ENCODE results near the gene ANGPTL4.

ANGPTL4 gene

GRCh38 chr19:8361921-8362793, 1.8 kb upstream of the ANGPTL4 start:
- peak; percentile 39 to 54 (median 54) for DNase-seq
- Histone ChIP-seq H3K9me3 (ENCODE audit: control extremely low read depth in 1 of 5, control insufficient read depth in 4 of 5, insufficient read depth in 2 of 5, low read depth in 1 of 5, low read length in 4 of 5) (no peaks in the 10 kb centered on the region), H3K27ac (ENCODE audit: insufficient read depth in 1 of 2, low read depth in 1 of 2, low read length in 2 of 2, poor library complexity in 1 of 2, severe bottlenecking in 2 of 2) (no peak overlapping the region), H3K36me3 (ENCODE audit: control insufficient read depth in 4 of 4, insufficient read depth in 4 of 4, low read length in 3 of 4) (no peaks in the 10 kb centered on the region), H3K4me3 (ENCODE audit: control insufficient read depth in 1 of 7, extremely low read depth in 1 of 7, insufficient read depth in 4 of 7, low read depth in 2 of 7, low read length in 6 of 7) (no peak overlapping the region), H3K27me3 (replicated peaks in 2 of 5; ENCODE audit: control insufficient read depth in 4 of 5, insufficient read depth in 5 of 5, low read length in 4 of 5) (peaks cover 0 to 50% (median 14%) of the 10 kb centered on the region in 5 experiments), H3K4me1 (ENCODE audit: control extremely low read depth in 1 of 4, control insufficient read depth in 4 of 4, insufficient read depth in 4 of 4, low read length in 3 of 4) (peaks cover 0 to 25% (median 17%) of the 10 kb centered on the region in 4 experiments)
- ChIA-PET CTCF (interaction anchor here (0.6 to 3.4 kb wide), 5 partner anchors 7 to 1603 kb away, joined by 3 to 21 read pairs (median 5); no protein-coding TSS in a partner anchor), POLR2A (no interaction called here)
- WGBS (ENCODE audit: insufficient coverage) = 33% methylated on average over 5 of the region's 12 CpGs

- Histone ChIP-seq H3K4me3 (ENCODE audit: control insufficient read depth in 1 of 7, extremely low read depth in 1 of 7, insufficient read depth in 4 of 7, low read depth in 2 of 7, low read length in 6 of 7) (no peak overlapping the region), H3K36me3 (ENCODE audit: control insufficient read depth in 4 of 4, insufficient read depth in 4 of 4, low read length in 3 of 4) (no peaks in the 10 kb centered on the region), H3K27me3 (replicated peaks in 2 of 5; ENCODE audit: control insufficient read depth in 4 of 5, insufficient read depth in 5 of 5, low read length in 4 of 5) (peaks cover 0 to 62% (median 21%) of the 10 kb centered on the region in 5 experiments), H3K9me3 (ENCODE audit: control extremely low read depth in 1 of 5, control insufficient read depth in 4 of 5, insufficient read depth in 2 of 5, low read depth in 1 of 5, low read length in 4 of 5) (no peaks in the 10 kb centered on the region), H3K4me1 (ENCODE audit: control extremely low read depth in 1 of 4, control insufficient read depth in 4 of 4, insufficient read depth in 4 of 4, low read length in 3 of 4) (peaks cover 0 to 42% (median 30%) of the 10 kb centered on the region in 4 experiments), H3K27ac (ENCODE audit: insufficient read depth in 1 of 2, low read depth in 1 of 2, low read length in 2 of 2, poor library complexity in 1 of 2, severe bottlenecking in 2 of 2) (no peak overlapping the region)
- no peak for DNase-seq
- WGBS (ENCODE audit: insufficient coverage) = 99% methylated on average over 11 of the region's 11 CpGs
- ChIA-PET CTCF (interaction anchor here (3.4 kb wide), 1 partner anchor 11 kb away, joined by 21 read pairs; no protein-coding TSS in a partner anchor), POLR2A (interaction anchor here (1.6 kb wide), 1 partner anchor 24 kb away, joined by 4 read pairs; the partner anchor contains the start of gene RAB11B)
These were observed 2.2 kb downstream of the ANGPTL4 start for GRCh38 chr19:8366121-8366581.

- Histone ChIP-seq H3K4me1 (ENCODE audit: control extremely low read depth in 1 of 4, control insufficient read depth in 4 of 4, insufficient read depth in 4 of 4, low read length in 3 of 4) (peaks cover 0 to 45% (median 33%) of the 10 kb centered on the region in 4 experiments), H3K27ac (ENCODE audit: insufficient read depth in 1 of 2, low read depth in 1 of 2, low read length in 2 of 2, poor library complexity in 1 of 2, severe bottlenecking in 2 of 2) (no peak overlapping the region), H3K36me3 (ENCODE audit: control insufficient read depth in 4 of 4, insufficient read depth in 4 of 4, low read length in 3 of 4) (no peaks in the 10 kb centered on the region), H3K27me3 (replicated peaks in 2 of 5; ENCODE audit: control insufficient read depth in 4 of 5, insufficient read depth in 5 of 5, low read length in 4 of 5) (peaks cover 0 to 59% (median 21%) of the 10 kb centered on the region in 5 experiments), H3K4me3 (ENCODE audit: control insufficient read depth in 1 of 7, extremely low read depth in 1 of 7, insufficient read depth in 4 of 7, low read depth in 2 of 7, low read length in 6 of 7) (no peak overlapping the region), H3K9me3 (ENCODE audit: control extremely low read depth in 1 of 5, control insufficient read depth in 4 of 5, insufficient read depth in 2 of 5, low read depth in 1 of 5, low read length in 4 of 5) (no peaks in the 10 kb centered on the region)
- CTCF ChIA-PET = interaction anchor here (1.6 kb wide), 1 partner anchor 13 kb away, joined by 7 read pairs; no protein-coding TSS in a partner anchor
- POLR2A ChIA-PET = interaction anchor here (1.6 kb wide), 1 partner anchor 23 kb away, joined by 4 read pairs; the partner anchor contains the start of gene RAB11B
- 82% methylated on average over 8 of the region's 13 CpGs for WGBS (ENCODE audit: insufficient coverage)
- no peak for DNase-seq
These were observed 3.0 kb downstream of the ANGPTL4 start for GRCh38 chr19:8366961-8367326.

GRCh38 chr19:8367327-8368001, 3.5 kb downstream of the ANGPTL4 start:
- 27% methylated on average over 18 of the region's 23 CpGs for WGBS (ENCODE audit: insufficient coverage)
- H3K27me3 ChIP-seq (replicated peaks in 2 of 5; ENCODE audit: control insufficient read depth in 4 of 5, insufficient read depth in 5 of 5, low read length in 4 of 5) = peaks cover 0 to 54% (median 21%) of the 10 kb centered on the region in 5 experiments
- H3K4me3 ChIP-seq (ENCODE audit: control insufficient read depth in 1 of 7, extremely low read depth in 1 of 7, insufficient read depth in 4 of 7, low read depth in 2 of 7, low read length in 6 of 7) = peak overlapping the region in 2 of 7 experiments; percentile 1 to 28
- no peak for DNase-seq
- no peaks in the 10 kb centered on the region for H3K9me3 ChIP-seq (ENCODE audit: control extremely low read depth in 1 of 5, control insufficient read depth in 4 of 5, insufficient read depth in 2 of 5, low read depth in 1 of 5, low read length in 4 of 5)
- ChIA-PET CTCF (interaction anchor here (0.7 to 1.6 kb wide), 3 partner anchors 10 to 77 kb away, joined by 3 to 7 read pairs (median 3); partner anchors contain the start of gene HNRNPM), POLR2A (interaction anchor here (1.6 kb wide), 1 partner anchor 22 kb away, joined by 4 read pairs; the partner anchor contains the start of gene RAB11B)
- peaks cover 0 to 41% (median 31%) of the 10 kb centered on the region in 4 experiments for H3K4me1 ChIP-seq (ENCODE audit: control extremely low read depth in 1 of 4, control insufficient read depth in 4 of 4, insufficient read depth in 4 of 4, low read length in 3 of 4)
- H3K27ac ChIP-seq (ENCODE audit: insufficient read depth in 1 of 2, low read depth in 1 of 2, low read length in 2 of 2, poor library complexity in 1 of 2, severe bottlenecking in 2 of 2) = no peak overlapping the region
- no peaks in the 10 kb centered on the region for H3K36me3 ChIP-seq (ENCODE audit: control insufficient read depth in 4 of 4, insufficient read depth in 4 of 4, low read length in 3 of 4)

- ChIA-PET CTCF (interaction anchor here (0.8 to 2.1 kb wide), 5 partner anchors 12 to 17 kb away, joined by 3 to 10 read pairs (median 3); no protein-coding TSS in a partner anchor), POLR2A (no interaction called here)
- peaks cover 0 to 24% (median 20%) of the 10 kb centered on the region in 4 experiments for H3K4me1 ChIP-seq (ENCODE audit: control extremely low read depth in 1 of 4, control insufficient read depth in 4 of 4, insufficient read depth in 4 of 4, low read length in 3 of 4)
- no peak overlapping the region for H3K27ac ChIP-seq (ENCODE audit: insufficient read depth in 1 of 2, low read depth in 1 of 2, low read length in 2 of 2, poor library complexity in 1 of 2, severe bottlenecking in 2 of 2)
- peaks cover 0 to 6% (median 0%) of the 10 kb centered on the region in 4 experiments for H3K36me3 ChIP-seq (ENCODE audit: control insufficient read depth in 4 of 4, insufficient read depth in 4 of 4, low read length in 3 of 4)
- no peaks in the 10 kb centered on the region for H3K9me3 ChIP-seq (ENCODE audit: control extremely low read depth in 1 of 5, control insufficient read depth in 4 of 5, insufficient read depth in 2 of 5, low read depth in 1 of 5, low read length in 4 of 5)
- whole genome bisulfite sequencing (ENCODE audit: insufficient coverage) = 95% methylated on average over 10 of the region's 19 CpGs
- H3K27me3 ChIP-seq (replicated peaks in 2 of 5; ENCODE audit: control insufficient read depth in 4 of 5, insufficient read depth in 5 of 5, low read length in 4 of 5) = peaks cover 0 to 28% (median 12%) of the 10 kb centered on the region in 5 experiments
- H3K4me3 ChIP-seq (ENCODE audit: control insufficient read depth in 1 of 7, extremely low read depth in 1 of 7, insufficient read depth in 4 of 7, low read depth in 2 of 7, low read length in 6 of 7) = no peak overlapping the region
- no peak for DNase-seq
These were observed 6.4 kb downstream of the ANGPTL4 start for GRCh38 chr19:8370176-8371010.

All from common myeloid progenitor, CD34-positive (primary cell).